Suppressor macrophage (primary cell): ENCODE results near the gene SLIT3.
A peak's percentile ranks its signal among the peaks of the same experiment; 100 is the strongest.
"Not testable (repeated sequence)": the region's sequence is repeated elsewhere in the genome, so short reads cannot be mapped to it uniquely, and the experiment has no call there.

Source experiments
- DNase-seq, 4 experiments: peaks; one replicate each; pipeline ENCODE4 v3.0.0-alpha.2; 2020 to 2022

The SLIT3 gene

GRCh38 chr5:169218176-169218575 lies 82.8 kb downstream of the SLIT3 start:
- no peak for DNase-seq

DNA sequence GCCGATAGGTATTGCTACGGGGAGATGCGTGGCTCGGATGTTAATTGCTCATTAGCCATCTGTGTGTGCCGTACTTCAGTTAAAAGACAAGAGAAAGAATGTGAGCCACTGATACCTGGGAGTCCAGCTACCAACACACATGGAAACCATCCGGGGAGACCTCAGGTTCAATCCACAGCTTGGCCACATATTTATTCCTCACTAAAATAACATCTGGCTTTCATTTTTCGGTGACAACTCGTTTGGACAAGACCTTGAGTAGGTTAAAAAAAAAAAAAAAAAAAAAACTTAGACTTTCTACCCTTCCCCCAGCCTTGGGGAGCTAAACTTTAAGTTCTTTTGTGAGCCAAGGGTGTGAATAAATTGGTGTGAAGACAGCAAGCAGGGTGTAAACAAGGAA lies 84.1 kb downstream of the SLIT3 start:
- no peak for DNase-seq

GRCh38 chr5:169213479-169213878 lies 87.5 kb downstream of the SLIT3 start:
- DNase-seq: no peak

DNA sequence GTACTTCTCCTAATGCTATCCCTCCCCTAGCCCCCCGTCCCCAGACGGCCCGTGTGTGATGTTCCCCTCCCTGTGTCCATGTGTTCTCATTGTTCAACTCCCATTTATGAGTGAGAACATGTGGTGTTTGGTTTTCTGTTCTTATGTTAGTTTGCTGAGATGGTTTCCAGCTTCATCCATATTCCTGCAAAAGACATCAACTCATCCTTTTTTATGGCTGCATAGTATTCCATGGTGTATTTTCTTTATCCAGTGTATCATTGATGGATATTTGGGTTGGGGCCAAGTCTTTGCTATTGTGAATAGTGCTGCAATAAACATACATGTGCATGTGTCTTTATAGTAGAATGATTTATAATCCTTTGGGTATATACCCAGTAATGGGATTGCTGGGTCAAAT lies 89.2 kb downstream of the SLIT3 start:
- DNase-seq: not testable (repeated sequence)

DNA sequence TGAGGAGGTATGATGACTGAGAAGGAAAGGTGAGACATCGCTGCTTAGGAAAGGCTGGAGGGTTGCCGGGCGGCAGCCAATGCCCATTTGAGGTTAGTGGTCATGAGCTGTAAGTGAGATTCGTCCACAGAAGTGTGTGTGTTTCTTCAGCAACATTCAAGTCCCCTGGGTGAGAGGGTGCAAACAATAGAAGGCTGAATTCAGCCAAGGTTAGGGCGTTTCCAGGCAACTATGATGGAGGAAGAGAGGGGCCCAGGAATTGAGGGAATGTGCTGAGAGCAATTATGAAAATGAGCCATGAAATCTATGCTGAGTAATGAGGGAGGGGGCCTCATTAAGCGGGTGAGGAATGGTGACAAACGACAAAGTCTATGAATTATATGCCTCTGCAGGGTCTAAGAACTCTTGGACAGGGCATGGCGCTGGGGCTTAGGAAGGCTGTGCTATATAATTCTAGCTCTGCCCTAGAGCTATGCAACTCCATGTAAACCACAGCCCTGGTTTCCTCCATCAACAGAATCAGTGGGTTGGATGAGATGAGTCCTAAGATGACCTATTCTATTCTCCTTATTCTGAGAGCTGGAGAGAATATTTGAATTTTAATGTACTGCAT lies 96.0 kb downstream of the SLIT3 start:
- DNase-seq: no peak

GRCh38 chr5:169202969-169203368 lies 98.0 kb downstream of the SLIT3 start:
- no peak for DNase-seq

DNA sequence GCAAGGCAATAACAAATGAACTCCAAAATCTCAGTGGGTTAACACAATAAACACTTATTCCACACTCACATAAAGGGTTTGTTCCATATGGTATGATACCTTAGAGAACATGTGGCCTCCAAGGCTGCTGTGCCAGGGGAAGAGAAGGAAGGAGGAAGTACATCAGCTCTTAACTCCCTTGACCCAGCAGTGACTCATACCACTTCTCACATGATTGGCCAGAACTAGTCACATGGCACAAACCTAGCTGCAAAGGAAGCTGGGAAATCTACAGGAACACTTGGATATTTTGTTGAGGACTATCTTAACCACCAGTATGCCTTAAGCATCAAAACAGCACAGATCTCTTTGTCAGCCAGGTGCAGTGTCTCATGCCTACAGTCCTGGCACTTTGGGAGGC lies 99.3 kb downstream of the SLIT3 start:
- peak in 1 of 4 experiments; percentile 2 for DNase-seq

DNA sequence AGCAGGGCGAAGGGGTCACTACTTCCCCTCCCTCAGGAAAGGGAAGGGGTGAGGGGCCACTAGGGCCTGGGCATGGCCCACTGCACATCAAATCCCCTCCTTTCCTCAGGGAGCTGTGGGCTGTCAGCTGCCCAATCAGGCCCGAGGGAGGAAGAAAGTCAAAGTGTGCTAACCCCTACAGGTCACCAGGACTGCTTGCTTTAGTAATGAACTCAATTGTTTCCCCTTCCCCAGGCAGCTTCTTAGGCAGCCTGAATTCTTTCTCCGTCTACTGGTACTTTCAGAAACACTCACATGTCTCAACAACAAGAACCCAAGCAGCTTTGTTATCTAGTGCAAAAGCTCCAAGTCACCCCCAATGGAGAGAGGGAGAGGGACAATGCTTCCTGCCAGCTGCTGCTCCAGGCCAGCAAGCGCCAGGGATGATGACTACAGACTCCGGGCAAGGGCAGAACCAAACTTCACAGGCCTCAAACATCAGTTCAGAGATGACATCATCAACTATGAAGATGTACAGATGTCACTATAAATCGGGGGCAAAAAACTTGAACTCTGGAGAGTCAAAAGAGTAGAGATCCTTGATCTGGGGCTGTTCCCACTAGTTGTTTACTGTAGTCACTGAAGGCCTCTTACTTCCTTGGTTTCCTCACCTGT lies 100.7 kb downstream of the SLIT3 start:
- no peak for DNase-seq

- DNase-seq: no peak
Observed at GRCh38 chr5:169197343-169197742, 103.6 kb downstream of the SLIT3 start.

GRCh38 chr5:169196059-169196458 lies 104.9 kb downstream of the SLIT3 start:
- DNase-seq: no peak

GRCh38 chr5:169195601-169196000 lies 105.3 kb downstream of the SLIT3 start:
- DNase-seq: no peak

GRCh38 chr5:169192536-169192935 lies 108.4 kb downstream of the SLIT3 start:
- no peak for DNase-seq

DNA sequence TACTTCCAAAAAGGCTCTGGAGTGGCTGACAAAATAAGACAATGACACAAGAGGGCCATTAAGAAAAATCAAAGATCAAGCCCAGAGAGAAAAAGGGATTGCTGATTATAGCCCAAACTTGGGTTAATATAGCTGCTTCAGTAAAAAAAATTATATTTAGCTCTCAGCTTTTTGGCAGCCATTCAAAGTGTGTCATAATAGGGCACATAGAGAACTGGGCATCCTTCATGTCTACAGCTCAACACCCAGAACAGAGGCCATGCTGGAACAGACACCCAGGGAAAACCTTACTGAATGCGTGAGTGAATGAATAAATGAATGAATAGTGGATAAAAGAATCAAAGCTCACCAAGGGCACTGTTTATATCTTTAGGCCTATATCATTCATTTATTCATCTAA lies 110.1 kb downstream of the SLIT3 start:
- no peak for DNase-seq

- no peak for DNase-seq
Observed at GRCh38 chr5:169185626-169186025, 115.3 kb downstream of the SLIT3 start.

- DNase-seq: no peak
Observed at GRCh38 chr5:169183576-169183975, 117.4 kb downstream of the SLIT3 start.

- no peak for DNase-seq
Observed at GRCh38 chr5:169182797-169183196, 118.1 kb downstream of the SLIT3 start.

- no peak for DNase-seq
Observed at GRCh38 chr5:169181814-169182213, 119.1 kb downstream of the SLIT3 start.

- DNase-seq: no peak
Observed at GRCh38 chr5:169178754-169179153, 122.2 kb downstream of the SLIT3 start.

DNA sequence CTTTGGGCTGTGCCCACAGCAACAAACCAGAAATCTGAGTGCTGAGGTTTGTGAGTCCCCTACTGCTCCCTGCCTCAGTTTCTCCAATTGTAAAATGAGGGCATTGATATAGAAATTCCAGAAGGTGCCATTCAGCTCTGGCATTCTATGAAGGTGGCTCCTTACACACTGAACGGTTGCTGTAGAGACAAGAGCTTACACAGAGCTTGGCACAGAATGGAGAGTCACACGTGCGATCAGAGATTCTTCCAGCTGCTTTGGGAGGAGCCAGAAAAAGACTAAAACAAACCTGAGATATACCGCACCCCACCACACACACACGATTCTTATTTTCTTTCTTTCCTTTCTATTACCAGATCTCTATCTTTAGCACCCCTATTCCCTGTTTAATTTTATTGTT lies 122.7 kb downstream of the SLIT3 start:
- DNase-seq: no peak

- DNase-seq: no peak
Observed at GRCh38 chr5:169176709-169177694, 123.9 kb downstream of the SLIT3 start.

DNA sequence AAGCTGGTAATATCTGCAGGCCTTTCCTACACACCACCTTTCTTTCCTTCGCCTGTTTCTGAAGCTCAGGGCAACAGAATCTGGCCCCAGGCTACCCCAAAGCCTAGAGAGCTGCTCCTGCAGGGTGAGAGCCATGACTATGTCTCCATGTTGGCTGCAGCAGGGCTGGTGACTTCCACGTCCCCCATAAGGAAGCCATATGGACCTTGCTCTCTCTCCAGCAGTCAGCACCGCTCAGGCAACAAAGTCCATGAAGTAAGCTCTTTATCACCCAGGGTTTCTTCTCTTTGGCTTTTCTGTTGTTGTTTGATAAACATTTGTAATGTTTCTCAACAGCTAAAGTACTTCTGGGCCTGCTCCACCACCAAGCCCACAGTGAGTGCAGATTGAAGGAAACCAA lies 125.2 kb downstream of the SLIT3 start:
- no peak for DNase-seq

DNA sequence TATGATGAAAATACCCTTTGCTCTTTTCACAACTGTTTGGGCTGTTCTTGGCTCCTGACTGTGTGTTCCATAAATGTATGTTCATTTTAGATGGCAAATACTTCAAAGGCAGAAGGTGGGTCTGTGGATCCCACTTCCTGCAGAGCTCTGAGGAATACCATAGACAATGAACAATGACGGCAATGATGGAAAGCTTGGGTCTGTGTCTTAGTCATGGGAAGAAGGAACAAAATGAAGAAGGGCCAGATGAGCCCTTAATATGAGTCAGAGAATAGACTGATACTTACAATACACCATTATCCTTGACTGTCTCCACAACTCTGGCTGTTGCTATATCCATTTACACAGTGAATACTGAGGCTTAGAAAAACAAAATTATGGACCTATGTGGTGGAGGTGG lies 126.0 kb downstream of the SLIT3 start:
- DNase-seq: no peak

DNA sequence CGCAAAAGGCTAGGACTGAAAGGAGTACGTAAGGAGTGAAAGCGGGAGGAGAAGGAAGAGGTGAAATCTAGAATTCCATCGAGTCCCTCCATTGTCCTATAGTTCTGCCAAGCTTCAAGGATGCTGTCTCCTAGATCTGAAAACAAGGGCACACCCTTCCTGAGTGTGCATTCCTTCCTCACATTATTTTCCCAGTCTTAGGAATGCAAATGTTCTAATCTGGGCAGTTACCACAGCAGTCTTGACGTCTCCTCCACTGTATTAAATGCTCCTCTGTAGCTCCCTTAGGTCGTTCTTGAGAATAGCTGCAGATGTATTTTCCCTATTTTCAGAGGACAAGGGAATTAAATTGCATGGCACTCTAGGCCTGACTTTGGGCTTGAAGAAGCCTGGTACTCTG lies 127.6 kb downstream of the SLIT3 start:
- DNase-seq: no peak

DNA sequence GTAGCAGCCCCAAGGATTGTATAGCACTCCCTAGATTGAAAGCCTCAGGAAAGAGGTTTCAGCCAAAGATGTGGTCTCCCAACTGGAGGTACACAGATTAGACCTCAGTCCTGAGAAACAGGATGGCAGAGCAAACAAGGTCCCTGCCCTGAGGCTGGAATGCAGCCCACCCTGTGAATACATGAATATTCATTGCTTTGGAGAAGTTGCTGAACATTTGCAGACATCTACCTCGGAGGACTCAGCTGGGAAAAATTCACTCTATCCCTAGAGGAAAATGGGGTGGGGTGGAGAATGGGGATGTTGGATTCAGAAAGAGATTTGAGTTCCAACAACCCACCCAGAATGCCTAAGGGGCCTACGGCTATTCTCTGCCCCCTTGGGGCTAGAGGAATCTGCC lies 129.4 kb downstream of the SLIT3 start:
- no peak for DNase-seq
